Panc1 (cell line): ENCODE results near the gene FMOD. TPM values are rescaled to one million over a fixed set of nuclear protein-coding genes. Genes with fewer than 3 reads are reported as not detected.

Experiments used
- ATAC-seq: fragments of 200-7000 bp; cut with Tn5 transposase; 2 replicates; pipeline ENCODE4 v1.9.1; 2020; ENCODE audit warnings: mild to moderate bottlenecking, moderate library complexity
- Bru-seq: library from RNA; stranded (reverse); fragments of 400-500 nt; gene quantifications from one replicate; lab custom pipeline; 2021; lab: Mats Ljungman, UMichigan
- BruChase-seq, 2 experiments: library from RNA; stranded (reverse); fragments of 400-500 nt; gene quantifications; one replicate each; lab custom pipeline; 2021; lab: Mats Ljungman, UMichigan
- BruUV-seq: library from RNA; stranded (reverse); fragments of 400-500 nt; replicated peaks from 2 replicates; lab custom pipeline; 2021; lab: Mats Ljungman, UMichigan
- CTCF ChIA-PET: fragments of 300-600 bp; sonication (Branson Sonifier 250); formaldehyde crosslinking; loops from one replicate; lab custom pipeline; 2022; ENCODE audit warnings: antibody characterized with exemption; lab: Charles Lee
- POLR2A ChIA-PET: fragments of 300-600 bp; sonication (Branson Sonifier 250); formaldehyde crosslinking; loops from one replicate; lab custom pipeline; 2022; ENCODE audit warnings: antibody characterized with exemption; lab: Charles Lee
- DNase-seq: peaks from one replicate; pipeline ENCODE4 v3.0.0-alpha.2; 2010; ENCODE audit warnings: low read depth, low spot score
- H3K27ac ChIP-seq: 2 replicates; pipeline ENCODE4 v1.5.1; 2011; ENCODE audit warnings: mild to moderate bottlenecking, low read length, inconsistent platforms
- H3K27me3 ChIP-seq: fragments of 200-500 bp; sonication (Bioruptor generic); 2 replicates; pipeline ENCODE4 v1.6.0; 2014; ENCODE audit warnings: low read length, inconsistent platforms; ENCODE audit not compliant: control insufficient read depth, insufficient read depth
- H3K36me3 ChIP-seq: fragments of 200-500 bp; sonication (Bioruptor generic); 2 replicates; pipeline ENCODE4 v1.5.1; 2014; ENCODE audit warnings: inconsistent platforms, mild to moderate bottlenecking, low read length, moderate library complexity; ENCODE audit not compliant: control insufficient read depth, insufficient read depth
- H3K4me1 ChIP-seq: 2 replicates; pipeline ENCODE4 v1.5.1; 2011; ENCODE audit warnings: inconsistent platforms, mild to moderate bottlenecking, low read length, moderate library complexity; ENCODE audit not compliant: control insufficient read depth, insufficient read depth
- H3K4me3 ChIP-seq, 2 experiments: 2 replicates each; pipeline ENCODE4 v1.5.1; 2011 to 2012; ENCODE audit warnings: low read depth in 2 of 2, low read length in 2 of 2, mild to moderate bottlenecking in 2 of 2, inconsistent platforms in 1 of 2, moderate library complexity in 1 of 2
- H3K9me3 ChIP-seq: fragments of 200-500 bp; sonication (Bioruptor generic); 2 replicates; pipeline ENCODE4 v1.5.1; 2014; ENCODE audit warnings: low read depth, mild to moderate bottlenecking, inconsistent platforms, low read length, moderate library complexity; ENCODE audit not compliant: control insufficient read depth, insufficient read depth
- CTCF ChIP-seq: fragments of 450-650 bp; IDR thresholded peaks from 2 replicates; pipeline ENCODE4 v1.5.1; 2017; ENCODE audit warnings: mild to moderate bottlenecking
- POLR2AphosphoS5 ChIP-seq: IDR thresholded peaks from 2 replicates; pipeline ENCODE4 v1.6.1; 2012; ENCODE audit warnings: mild to moderate bottlenecking, low read depth, low read length, moderate library complexity
- REST ChIP-seq, 2 experiments: IDR thresholded peaks; 2 replicates each; pipeline ENCODE4 v1.6.1; 2011 to 2012; ENCODE audit warnings: low read depth in 2 of 2, control low read depth in 1 of 2, low read length in 1 of 2, mild to moderate bottlenecking in 1 of 2, moderate library complexity in 1 of 2; ENCODE audit not compliant: insufficient read depth in 1 of 2
- SIN3A ChIP-seq: IDR thresholded peaks from 2 replicates; pipeline ENCODE4 v1.6.1; 2012; ENCODE audit warnings: low read depth, mild to moderate bottlenecking, low read length, moderate library complexity, borderline replicate concordance; ENCODE audit not compliant: insufficient read depth
- TCF7L2 ChIP-seq: IDR thresholded peaks from 2 replicates; pipeline ENCODE4 v1.6.1; 2011; ENCODE audit warnings: mild to moderate bottlenecking, low read depth, low read length, inconsistent platforms
- in situ Hi-C: cut with HindIII; loops from 2 replicates; pipeline ENCODE4 v1.10.0; 2016; ENCODE audit warnings: low sequenced_read_pairs, low pct_unique_long_range_greater_than_20kb
- intact Hi-C: fragments of 100-400 bp; cut with micrococcal nuclease; formaldehyde crosslinking; loops from one replicate; pipeline ENCODE4 v1.10.0; 2022; ENCODE audit not compliant: unreplicated experiment
- long read RNA-seq: library from polyadenylated mRNA; unstranded; transcript quantifications from one replicate; pipeline ENCODE4 v2.0.0, GENCODE V29; 2021; ENCODE audit not compliant: unreplicated experiment
- polyA plus RNA-seq: library from polyadenylated mRNA; unstranded; fragments of >200 nt; gene quantifications from one replicate; pipeline ENCODE4 v1.2.1, GENCODE V29; 2012; ENCODE audit warnings: missing spikeins; ENCODE audit not compliant: insufficient read length
- total RNA-seq: library from RNA; stranded (reverse); gene quantifications from one replicate; pipeline ENCODE4 v1.2.1, GENCODE V29; 2021; ENCODE audit not compliant: unreplicated experiment

Gene FMOD
- total RNA-seq: not detected
- polyA plus RNA-seq: not detected
- Bru-seq, nascent RNA: not detected
- not detected for BruChase-seq, experiment 1, labeled RNA remaining after a 2-hour chase
- not detected for BruChase-seq, experiment 2, labeled RNA remaining after a 6-hour chase
- long read RNA-seq: 0 reads

- Histone ChIP-seq H3K27me3 (peaks cover 28% of the 10 kb centered on the region), H3K36me3 (no peaks in the 10 kb centered on the region), H3K9me3 (no peaks in the 10 kb centered on the region), H3K4me1 (no peaks in the 10 kb centered on the region), H3K27ac (no peak within 1 kb of the TSS), H3K4me3 (no peak within 1 kb of the TSS)
- POLR2A ChIA-PET: interaction anchor here (0.6 kb wide), 1 partner anchor 49 kb away, joined by 4 read pairs; no protein-coding TSS in a partner anchor
- intact Hi-C loops: no loop called here
- ATAC-seq: peak; percentile 66; the same call in 1 of the 2 replicates
- CTCF ChIA-PET: no interaction called here
- no TSS peak for BruUV-seq
- in situ Hi-C loops: no loop called here
- DNase-seq: no peak
- no peak for TF ChIP-seq REST (IDR thresholded peaks at IDR 0.05; ENCODE audit: insufficient read depth in 1 of 2, low read depth in 2 of 2, low read length in 1 of 2)
- no peak for TF ChIP-seq SIN3A
- no peak for TF ChIP-seq TCF7L2
- TF ChIP-seq POLR2AphosphoS5: no peak
- TF ChIP-seq CTCF: peak; percentile 23
Observed at GRCh38 chr1:203351037-203351625, at the start of gene FMOD. Gene FMOD (minus strand): TSS chr1:203351122. CDS start chr1:203348270, 2,852 bp downstream.

- H3K9me3 ChIP-seq: peaks cover 7% of the 10 kb centered on the region
- in situ Hi-C loops: no loop called here
- ATAC-seq: no peak
- H3K27ac ChIP-seq: no peak overlapping the region
- H3K36me3 ChIP-seq: no peaks in the 10 kb centered on the region; the same call in 1 of the 2 replicates
- no TSS peak for BruUV-seq
- intact Hi-C loops: no loop called here
- no peak for TF ChIP-seq POLR2AphosphoS5
- TF ChIP-seq TCF7L2: no peak
- no peak for TF ChIP-seq REST (IDR thresholded peaks at IDR 0.05; ENCODE audit: insufficient read depth in 1 of 2, low read depth in 2 of 2, low read length in 1 of 2)
- no peak for TF ChIP-seq SIN3A
- no peak for TF ChIP-seq CTCF
- CTCF ChIA-PET: no interaction called here
- DNase-seq: no peak
- H3K4me1 ChIP-seq: no peaks in the 10 kb centered on the region
- H3K27me3 ChIP-seq: 0 out of 2 replicates have a peak, but pooled peaks cover 9% of the 10 kb centered on the region
- no peak overlapping the region for H3K4me3 ChIP-seq
- POLR2A ChIA-PET: no interaction called here
Observed at GRCh38 chr1:203396595-203397194, 45.8 kb upstream of the FMOD start.
